Measurements from ENCODE around the gene TBC1D4. TPM values are rescaled to one million over a fixed set of nuclear protein-coding genes. Genes with fewer than 3 reads are reported as not detected.

TBC1D4 gene
- total RNA-seq, 2 donors from 2014 or later, result 64.3 to 162 TPM

GRCh38 chr13:75399879-75400217 is 82.1 kb downstream of the TBC1D4 start:
- TF ChIP-seq, protein P1, sequence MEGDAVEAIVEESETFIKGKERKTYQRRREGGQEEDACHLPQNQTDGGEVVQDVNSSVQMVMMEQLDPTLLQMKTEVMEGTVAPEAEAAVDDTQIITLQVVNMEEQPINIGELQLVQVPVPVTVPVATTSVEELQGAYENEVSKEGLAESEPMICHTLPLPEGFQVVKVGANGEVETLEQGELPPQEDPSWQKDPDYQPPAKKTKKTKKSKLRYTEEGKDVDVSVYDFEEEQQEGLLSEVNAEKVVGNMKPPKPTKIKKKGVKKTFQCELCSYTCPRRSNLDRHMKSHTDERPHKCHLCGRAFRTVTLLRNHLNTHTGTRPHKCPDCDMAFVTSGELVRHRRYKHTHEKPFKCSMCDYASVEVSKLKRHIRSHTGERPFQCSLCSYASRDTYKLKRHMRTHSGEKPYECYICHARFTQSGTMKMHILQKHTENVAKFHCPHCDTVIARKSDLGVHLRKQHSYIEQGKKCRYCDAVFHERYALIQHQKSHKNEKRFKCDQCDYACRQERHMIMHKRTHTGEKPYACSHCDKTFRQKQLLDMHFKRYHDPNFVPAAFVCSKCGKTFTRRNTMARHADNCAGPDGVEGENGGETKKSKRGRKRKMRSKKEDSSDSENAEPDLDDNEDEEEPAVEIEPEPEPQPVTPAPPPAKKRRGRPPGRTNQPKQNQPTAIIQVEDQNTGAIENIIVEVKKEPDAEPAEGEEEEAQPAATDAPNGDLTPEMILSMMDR (IDR thresholded peaks at IDR 0.05), result no peak
- no peak for DNase-seq (ENCODE audit: low spot score)
- Histone ChIP-seq H3K4me3 (no peak overlapping the region), H3K27me3 (no peaks in the 10 kb centered on the region), H3K9me3 (peaks cover 0 to 10% of the 10 kb centered on the region in 2 donors), H3K4me1 (peaks cover 0 to 12% of the 10 kb centered on the region in 2 donors), H3K36me3 (no peaks in the 10 kb centered on the region), H3K27ac (peak overlapping the region in 1 of 2 donors; percentile 17)

GRCh38 chr13:75399168-75399878 is 82.6 kb downstream of the TBC1D4 start:
- DNase-seq (ENCODE audit: low spot score), result no peak
- Histone ChIP-seq H3K4me1 (peaks cover 0 to 13% of the 10 kb centered on the region in 2 donors), H3K27ac (peak overlapping the region in 1 of 2 donors; percentile 17), H3K27me3 (no peaks in the 10 kb centered on the region), H3K36me3 (no peaks in the 10 kb centered on the region), H3K4me3 (no peak overlapping the region), H3K9me3 (peaks cover 0 to 10% of the 10 kb centered on the region in 2 donors)
- TF ChIP-seq, protein P1 (IDR thresholded peaks at IDR 0.05), result no peak

DNA sequence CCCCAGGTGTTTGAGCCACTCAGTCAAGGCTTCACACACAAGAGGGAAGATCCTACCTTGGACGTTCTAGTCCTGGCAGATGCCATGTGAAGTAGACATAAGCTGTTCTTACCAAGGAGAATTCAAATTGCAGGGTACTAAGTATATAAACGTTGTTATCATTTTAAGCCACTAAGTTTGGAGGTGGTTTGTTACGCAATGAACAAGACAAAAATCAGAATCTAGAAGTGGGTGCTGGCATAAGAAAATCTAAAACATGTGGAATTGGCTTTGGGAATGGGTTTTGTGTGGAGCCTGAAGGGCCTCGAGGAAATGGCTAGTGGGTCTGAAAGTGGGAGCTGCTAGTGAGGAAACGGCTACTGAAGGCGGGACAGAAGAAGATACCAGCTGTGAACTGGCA is 83.9 kb downstream of the TBC1D4 start:
- Histone ChIP-seq H3K4me3 (no peak overlapping the region), H3K27ac (peak overlapping the region; percentile 2 to 19), H3K27me3 (no peaks in the 10 kb centered on the region), H3K36me3 (no peaks in the 10 kb centered on the region), H3K4me1 (peaks cover 0 to 13% of the 10 kb centered on the region in 2 donors), H3K9me3 (peaks cover 0 to 10% of the 10 kb centered on the region in 2 donors)
- TF ChIP-seq, protein P1 (IDR thresholded peaks at IDR 0.05), result no peak
- DNase-seq (ENCODE audit: low spot score), result no peak

DNA sequence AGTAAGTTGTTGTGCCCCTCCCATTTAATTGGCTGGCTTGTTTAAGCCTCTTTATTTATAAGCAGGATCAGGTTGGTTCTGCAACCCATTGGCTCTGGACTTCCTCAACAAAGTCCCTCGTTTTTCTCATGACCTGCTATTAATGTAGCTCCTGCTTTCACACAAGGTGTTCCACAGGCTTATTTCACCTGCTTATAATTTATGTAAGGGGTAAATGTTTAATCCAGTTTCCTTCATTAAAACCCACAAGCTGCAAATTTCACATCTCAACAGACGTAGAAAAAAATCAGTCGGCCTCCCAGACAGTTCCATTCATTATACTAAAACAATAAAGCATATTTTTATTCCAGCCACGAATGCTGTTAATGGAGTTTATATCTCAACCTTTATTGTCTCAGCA is 86.1 kb downstream of the TBC1D4 start:
- Histone ChIP-seq H3K36me3 (no peaks in the 10 kb centered on the region), H3K4me3 (no peak overlapping the region), H3K9me3 (peaks cover 0 to 10% of the 10 kb centered on the region in 2 donors), H3K4me1 (peaks cover 0 to 17% of the 10 kb centered on the region in 2 donors), H3K27ac (peak overlapping the region in 1 of 2 donors; percentile 44), H3K27me3 (no peaks in the 10 kb centered on the region)
- TF ChIP-seq, protein P1 (IDR thresholded peaks at IDR 0.05), result no peak
- DNase-seq (ENCODE audit: low spot score), result no peak

DNA sequence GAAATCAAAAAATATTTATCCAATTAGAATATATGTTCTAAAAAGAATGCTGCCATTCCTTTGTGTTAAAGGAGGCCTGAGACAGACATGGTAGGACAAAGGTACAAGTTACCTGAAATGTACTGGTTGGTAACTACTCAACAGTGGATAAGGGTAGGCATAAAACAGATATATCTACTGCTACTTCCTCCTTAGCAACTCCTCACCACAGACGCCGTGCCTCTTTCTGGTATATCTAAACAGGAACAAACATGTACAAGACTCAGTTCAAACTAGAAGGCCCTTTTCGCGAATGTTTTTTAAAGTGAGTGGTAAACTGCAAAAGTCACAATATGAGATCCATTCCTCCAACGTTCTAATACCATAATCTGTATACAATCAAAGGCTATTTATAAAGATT is 86.9 kb downstream of the TBC1D4 start:
- H3K27ac ChIP-seq, result no peak overlapping the region

More for the DNA sequence above, 86.9 kb downstream of the TBC1D4 start:
- no peak for DNase-seq (ENCODE audit: low spot score)
- peaks cover 0 to 10% of the 10 kb centered on the region in 2 donors for H3K9me3 ChIP-seq
- H3K4me3 ChIP-seq, result no peak overlapping the region
- no peaks in the 10 kb centered on the region for H3K27me3 ChIP-seq
- TF ChIP-seq, protein P1 (IDR thresholded peaks at IDR 0.05), result no peak
- H3K4me1 ChIP-seq, result peaks cover 0 to 17% of the 10 kb centered on the region in 2 donors
- H3K36me3 ChIP-seq, result no peaks in the 10 kb centered on the region

Data from right atrium auricular region (tissue), 2 donors.